Sigmoid colon (tissue), 4 donors: ENCODE measurements around the gene FSTL4.

Experiments used
- CTCF ChIP-seq, 4 experiments: fragments of 450-650 bp in 3 of 4; fragments of 200-600 bp in 1 of 4; IDR thresholded peaks; one replicate each; pipeline ENCODE4 v1.5.1; 2016 to 2019; ENCODE audit warnings: antibody characterized with exemption in 4 of 4, mild to moderate bottlenecking in 3 of 4, moderate library complexity in 2 of 4
- EP300 ChIP-seq, 4 donors: sonication (generic); formaldehyde crosslinking; IDR thresholded peaks; one replicate each; pipeline ENCODE4 v1.6.1; 2017; ENCODE audit warnings: antibody characterized with exemption in 4 of 4
- POLR2A ChIP-seq, 2 donors: fragments of 450-650 bp; IDR thresholded peaks; one replicate each; pipeline ENCODE4 v1.6.1; 2016; ENCODE audit warnings: antibody characterized with exemption in 2 of 2, mild to moderate bottlenecking in 2 of 2, moderate library complexity in 2 of 2

GRCh38 chr5:133232435-133232834 lies 379.9 kb downstream of the FSTL4 start:
- TF ChIP-seq CTCF (IDR thresholded peaks at IDR 0.05) (no peak), POLR2A (IDR thresholded peaks at IDR 0.05) (no peak), EP300 (IDR thresholded peaks at IDR 0.05) (no peak)
